Measurements from ENCODE around the gene RGS8.
A peak's percentile ranks its signal among the peaks of the same experiment; 100 is the strongest.

The RGS8 gene

GRCh38 chr1:182684116-182684828 lies at the start of gene RGS8:
RGS8 (minus strand) TSS chr1:182684587; CDS start chr1:182669649, 14,938 bp downstream.
- DNase-seq = no peak
- TF ChIP-seq GATA1 (IDR thresholded peaks at IDR 0.05; ENCODE audit: low read depth, low read length) (no peak), POLR2A (IDR thresholded peaks at IDR 0.05; ENCODE audit: low read length) (no peak)

- TF ChIP-seq GATA1 (IDR thresholded peaks at IDR 0.05; ENCODE audit: low read depth, low read length) = no peak
- no peak for TF ChIP-seq POLR2A (IDR thresholded peaks at IDR 0.05; ENCODE audit: low read length)
- no peak for DNase-seq
Observed at GRCh38 chr1:182731852-182732575, 47.6 kb upstream of the RGS8 start.

- TF ChIP-seq GATA1 (IDR thresholded peaks at IDR 0.05; ENCODE audit: low read depth, low read length) (no peak), POLR2A (IDR thresholded peaks at IDR 0.05; ENCODE audit: low read length) (no peak)
- DNase-seq = no peak
Observed at GRCh38 chr1:182726912-182727311, 42.5 kb upstream of the RGS8 start.

GRCh38 chr1:182725259-182726255 lies 41.2 kb upstream of the RGS8 start:
- TF ChIP-seq POLR2A (IDR thresholded peaks at IDR 0.05; ENCODE audit: low read length) = no peak
- no peak for TF ChIP-seq GATA1 (IDR thresholded peaks at IDR 0.05; ENCODE audit: low read depth, low read length)
- no peak for DNase-seq

GRCh38 chr1:182724215-182724614 lies 39.8 kb upstream of the RGS8 start:
- TF ChIP-seq POLR2A (IDR thresholded peaks at IDR 0.05; ENCODE audit: low read length) (no peak), GATA1 (IDR thresholded peaks at IDR 0.05; ENCODE audit: low read depth, low read length) (no peak)
- DNase-seq = no peak

GRCh38 chr1:182723200-182723599 lies 38.8 kb upstream of the RGS8 start:
- no peak for DNase-seq
- TF ChIP-seq POLR2A (IDR thresholded peaks at IDR 0.05; ENCODE audit: low read length) (no peak), GATA1 (IDR thresholded peaks at IDR 0.05; ENCODE audit: low read depth, low read length) (no peak)

GRCh38 chr1:182721525-182721924 lies 37.1 kb upstream of the RGS8 start:
- TF ChIP-seq GATA1 (IDR thresholded peaks at IDR 0.05; ENCODE audit: low read depth, low read length) (no peak), POLR2A (IDR thresholded peaks at IDR 0.05; ENCODE audit: low read length) (no peak)
- DNase-seq = no peak

- TF ChIP-seq POLR2A (IDR thresholded peaks at IDR 0.05; ENCODE audit: low read length) = no peak
- no peak for DNase-seq
Observed at GRCh38 chr1:182720463-182720862, 36.1 kb upstream of the RGS8 start.

GRCh38 chr1:182719553-182719952 lies 35.2 kb upstream of the RGS8 start:
- TF ChIP-seq POLR2A (IDR thresholded peaks at IDR 0.05; ENCODE audit: low read length) (no peak), GATA1 (IDR thresholded peaks at IDR 0.05; ENCODE audit: low read depth, low read length) (no peak)
- no peak for DNase-seq

GRCh38 chr1:182718311-182718710 lies 33.9 kb upstream of the RGS8 start:
- peak in 1 of 2 experiments; percentile 4 for DNase-seq
- TF ChIP-seq GATA1 (IDR thresholded peaks at IDR 0.05; ENCODE audit: low read depth, low read length) (no peak), POLR2A (IDR thresholded peaks at IDR 0.05; ENCODE audit: low read length) (no peak)

- peak in 1 of 2 experiments; percentile 27 for DNase-seq
- TF ChIP-seq GATA1 (IDR thresholded peaks at IDR 0.05; ENCODE audit: low read depth, low read length) = no peak
Observed at GRCh38 chr1:182716740-182717720, 32.6 kb upstream of the RGS8 start.

- TF ChIP-seq GATA1 (IDR thresholded peaks at IDR 0.05; ENCODE audit: low read depth, low read length) (no peak), POLR2A (IDR thresholded peaks at IDR 0.05; ENCODE audit: low read length) (no peak)
- no peak for DNase-seq
Observed at GRCh38 chr1:182715531-182715930, 31.1 kb upstream of the RGS8 start.

- DNase-seq = no peak
- TF ChIP-seq GATA1 (IDR thresholded peaks at IDR 0.05; ENCODE audit: low read depth, low read length) (no peak), POLR2A (IDR thresholded peaks at IDR 0.05; ENCODE audit: low read length) (no peak)
Observed at GRCh38 chr1:182714546-182714945, 30.2 kb upstream of the RGS8 start.
